Skeletal muscle cell (primary cell): ENCODE measurements around the gene AEBP1.

Source experiments
- DNase-seq: peaks from one replicate; pipeline ENCODE4 v3.0.0-alpha.2; 2010; ENCODE audit warnings: low read depth
- H3K4me3 ChIP-seq: 2 replicates; pipeline ENCODE4 v1.5.1; 2011; ENCODE audit warnings: low read depth, mild to moderate bottlenecking, control low read depth, low read length, moderate library complexity

The AEBP1 gene

DNA sequence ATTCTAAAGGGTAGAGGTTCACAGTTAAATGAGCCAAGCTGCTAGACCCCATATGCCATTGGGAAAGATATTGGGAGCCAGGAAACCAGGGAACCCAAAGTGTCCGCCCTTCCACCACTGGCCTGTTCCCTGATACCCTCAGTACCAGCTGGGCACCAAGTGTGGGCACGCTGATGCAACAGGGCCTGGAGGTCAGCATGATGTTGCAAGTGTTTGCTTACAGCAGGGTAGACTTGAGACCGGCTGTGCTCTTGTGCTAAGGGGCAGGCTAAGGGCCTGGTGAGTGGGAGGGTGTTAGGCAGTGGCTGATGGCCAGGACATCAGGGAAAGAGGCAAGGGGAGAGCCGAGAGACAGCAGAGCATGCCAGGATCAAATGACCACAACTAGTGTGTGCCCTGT lies 58.0 kb downstream of the AEBP1 start:
- H3K4me3 ChIP-seq = no peak overlapping the region
- no peak for DNase-seq

- no peak overlapping the region for H3K4me3 ChIP-seq
- DNase-seq = no peak
Measured at GRCh38 chr7:44162785-44163395, 58.7 kb downstream of the AEBP1 start.

DNA sequence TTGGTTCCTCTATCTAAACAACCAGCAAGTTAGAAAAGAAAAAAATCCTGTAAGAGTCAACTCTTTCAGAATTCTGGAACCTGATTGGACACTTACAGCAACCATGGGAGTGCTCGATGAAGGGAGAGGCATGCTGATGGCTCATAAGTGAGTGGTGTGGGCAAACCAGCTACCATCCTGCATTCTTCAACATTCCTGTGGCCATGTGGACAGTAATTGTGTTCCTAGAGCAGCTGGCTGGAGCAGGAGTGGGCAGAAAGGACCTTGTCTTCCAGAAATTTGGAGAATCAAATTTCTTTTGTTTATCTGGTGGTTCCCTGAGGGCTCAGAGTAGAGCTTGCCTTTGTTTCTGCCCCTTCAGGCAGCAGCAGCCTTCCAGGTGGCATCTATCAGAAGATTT lies 59.4 kb downstream of the AEBP1 start:
- H3K4me3 ChIP-seq = no peak overlapping the region
- DNase-seq = peak; percentile 87
